Colonic mucosa (tissue), 4 donors: ENCODE data around the gene CARD11. TPM values are rescaled to one million over a fixed set of nuclear protein-coding genes. Genes with fewer than 3 reads are reported as not detected.

Experiments
- DNase-seq: peaks from one replicate; pipeline ENCODE4 v3.0.0-alpha.2; 2020
- H3K27ac ChIP-seq: fragments of 200-600 bp; one replicate; pipeline ENCODE4 v1.8.0; 2021
- H3K27me3 ChIP-seq: fragments of 200-600 bp; one replicate; pipeline ENCODE4 v1.8.0; 2021
- H3K36me3 ChIP-seq: fragments of 200-600 bp; one replicate; pipeline ENCODE4 v1.8.0; 2021
- H3K4me1 ChIP-seq: fragments of 200-600 bp; one replicate; pipeline ENCODE4 v1.8.0; 2021; ENCODE audit warnings: mild to moderate bottlenecking
- H3K4me3 ChIP-seq: fragments of 200-600 bp; one replicate; pipeline ENCODE4 v1.8.0; 2021
- H3K9ac ChIP-seq, 2 donors: one replicate each; pipeline ENCODE4 v1.7.0; 2013; ENCODE audit warnings: control low read depth in 2 of 2, low read depth in 2 of 2, low read length in 2 of 2
- H3K9me3 ChIP-seq: fragments of 200-600 bp; one replicate; pipeline ENCODE4 v1.8.0; 2021
- intact Hi-C: fragments of 100-400 bp; cut with DNase I; formaldehyde crosslinking; loops from one replicate; pipeline ENCODE4 v1.14.1; 2022
- total RNA-seq, 2 donors: library from RNA; stranded (reverse); fragmentation: NEBNext Ultra II Directional in 1 of 2; extraction: Animal tissue kit (Norgen Biotek cat#: 25700) in 1 of 2; gene quantifications; one replicate each; pipeline ENCODE4 v1.2.1, GENCODE V29; 2021
- TF ChIP-seq, protein P1 (sequence below): fragments of 200-600 bp; IDR thresholded peaks from one replicate; pipeline ENCODE4 v1.8.0; 2022; ENCODE audit warnings: antibody characterized with exemption, mild to moderate bottlenecking
- donor health status: healthy.
- donor health status: DM: no; HTN: no; CAD: no.
- donor health status: DM: no; HTN: no; CAD: no.

CARD11 gene
- total RNA-seq, 2 donors from 2014 or later = 1.8 to 5.0 TPM

DNA sequence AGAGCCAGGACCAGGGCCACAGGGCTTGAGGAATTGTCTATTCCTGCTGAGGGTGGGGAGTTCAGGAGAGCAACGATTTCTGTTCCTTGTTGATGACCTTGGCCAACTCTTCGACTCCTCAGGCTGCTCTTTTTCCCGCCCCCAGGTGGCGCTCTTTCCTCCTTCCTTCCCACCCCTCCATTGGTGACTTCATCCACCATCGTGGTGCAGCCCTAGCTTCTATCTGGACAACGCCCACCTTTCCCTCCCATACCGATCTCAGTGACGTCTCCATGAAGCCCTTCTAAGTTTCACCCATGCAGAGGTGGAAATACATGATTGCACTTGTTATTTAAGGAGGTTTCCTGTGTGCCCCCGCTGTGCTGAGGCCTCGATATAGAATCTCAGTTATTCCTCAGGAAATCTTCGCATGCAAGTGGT is 22.1 kb upstream of the CARD11 start:
- DNase-seq = peak; percentile 26
- H3K36me3 ChIP-seq = no peaks in the 10 kb centered on the region
- no peaks in the 10 kb centered on the region for H3K4me1 ChIP-seq
- intact Hi-C loops = no loop called here
- H3K4me3 ChIP-seq = no peak overlapping the region
- H3K9me3 ChIP-seq = no peaks in the 10 kb centered on the region
- TF ChIP-seq, protein P1, sequence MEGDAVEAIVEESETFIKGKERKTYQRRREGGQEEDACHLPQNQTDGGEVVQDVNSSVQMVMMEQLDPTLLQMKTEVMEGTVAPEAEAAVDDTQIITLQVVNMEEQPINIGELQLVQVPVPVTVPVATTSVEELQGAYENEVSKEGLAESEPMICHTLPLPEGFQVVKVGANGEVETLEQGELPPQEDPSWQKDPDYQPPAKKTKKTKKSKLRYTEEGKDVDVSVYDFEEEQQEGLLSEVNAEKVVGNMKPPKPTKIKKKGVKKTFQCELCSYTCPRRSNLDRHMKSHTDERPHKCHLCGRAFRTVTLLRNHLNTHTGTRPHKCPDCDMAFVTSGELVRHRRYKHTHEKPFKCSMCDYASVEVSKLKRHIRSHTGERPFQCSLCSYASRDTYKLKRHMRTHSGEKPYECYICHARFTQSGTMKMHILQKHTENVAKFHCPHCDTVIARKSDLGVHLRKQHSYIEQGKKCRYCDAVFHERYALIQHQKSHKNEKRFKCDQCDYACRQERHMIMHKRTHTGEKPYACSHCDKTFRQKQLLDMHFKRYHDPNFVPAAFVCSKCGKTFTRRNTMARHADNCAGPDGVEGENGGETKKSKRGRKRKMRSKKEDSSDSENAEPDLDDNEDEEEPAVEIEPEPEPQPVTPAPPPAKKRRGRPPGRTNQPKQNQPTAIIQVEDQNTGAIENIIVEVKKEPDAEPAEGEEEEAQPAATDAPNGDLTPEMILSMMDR = peak; percentile 39
- no peak overlapping the region for H3K9ac ChIP-seq
- no peak overlapping the region for H3K27ac ChIP-seq
- H3K27me3 ChIP-seq = no peaks in the 10 kb centered on the region

DNA sequence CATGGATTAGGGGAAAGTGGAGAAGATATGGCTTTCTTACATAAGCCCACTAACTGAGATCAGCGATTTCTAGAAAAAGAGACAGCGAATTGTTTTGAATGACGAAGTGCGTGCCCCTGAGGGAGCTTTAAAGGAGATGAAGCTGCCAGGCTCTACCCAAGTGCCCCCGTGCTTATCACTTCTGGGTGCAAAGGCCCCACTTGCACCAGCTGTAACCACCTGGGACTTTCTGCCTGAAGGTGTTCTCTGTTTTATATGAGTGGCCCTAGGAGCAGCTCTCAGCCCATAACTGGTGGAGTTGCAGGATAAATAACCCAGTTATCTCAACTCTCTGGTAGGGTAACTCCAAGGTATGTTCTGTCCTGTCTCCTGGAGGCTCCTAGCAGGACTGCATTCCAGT is 20.4 kb upstream of the CARD11 start:
- Histone ChIP-seq H3K9ac (no peak overlapping the region), H3K9me3 (no peaks in the 10 kb centered on the region), H3K4me3 (no peak overlapping the region), H3K27ac (no peak overlapping the region), H3K36me3 (no peaks in the 10 kb centered on the region), H3K4me1 (no peaks in the 10 kb centered on the region), H3K27me3 (no peaks in the 10 kb centered on the region)
- no peak for DNase-seq
- intact Hi-C loops = no loop called here
- TF ChIP-seq, protein P1 = no peak

DNA sequence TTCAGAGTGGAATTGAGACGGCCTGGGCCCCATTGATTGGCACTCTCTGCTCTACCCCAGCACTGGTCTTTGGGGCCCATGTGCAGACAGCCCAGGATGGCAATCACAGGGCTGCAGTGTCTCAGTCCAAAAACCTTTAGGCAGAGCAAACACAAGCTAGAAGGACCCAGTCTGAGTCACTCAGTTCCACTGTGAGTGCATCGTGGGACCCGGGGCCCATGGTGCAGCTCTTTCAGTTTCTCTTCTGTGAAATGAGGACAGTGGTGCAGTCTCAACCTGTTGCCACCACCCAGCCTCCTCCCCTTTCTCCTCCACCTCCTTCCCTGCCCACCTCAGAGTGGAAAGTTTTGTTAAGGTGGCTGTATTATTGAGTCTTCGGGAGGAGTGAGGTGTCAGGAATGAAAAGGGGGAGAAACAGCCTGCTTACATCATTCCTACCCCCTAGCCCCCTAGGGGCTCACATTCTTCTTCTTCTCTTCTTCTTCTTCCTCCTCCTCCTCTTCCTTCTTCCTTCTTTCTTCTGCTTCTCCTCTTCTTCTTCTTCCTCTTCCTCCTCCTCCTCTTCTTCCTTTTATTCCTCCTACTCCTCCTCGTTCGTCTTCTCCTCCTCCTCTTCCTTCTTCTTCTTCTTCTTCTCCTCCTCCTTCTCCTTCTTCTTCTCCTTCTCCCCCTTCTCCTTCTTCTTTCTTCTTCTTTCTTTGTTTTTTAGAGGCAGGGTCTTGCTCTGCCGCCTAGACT is 19.5 kb upstream of the CARD11 start:
- no peak overlapping the region for H3K9ac ChIP-seq
- H3K27me3 ChIP-seq = no peaks in the 10 kb centered on the region
- H3K4me1 ChIP-seq = no peaks in the 10 kb centered on the region
- TF ChIP-seq, protein P1 = no peak
- H3K36me3 ChIP-seq = no peaks in the 10 kb centered on the region
- intact Hi-C loops = no loop called here
- no peak overlapping the region for H3K27ac ChIP-seq
- no peak for DNase-seq
- H3K9me3 ChIP-seq = no peaks in the 10 kb centered on the region
- H3K4me3 ChIP-seq = no peak overlapping the region

DNA sequence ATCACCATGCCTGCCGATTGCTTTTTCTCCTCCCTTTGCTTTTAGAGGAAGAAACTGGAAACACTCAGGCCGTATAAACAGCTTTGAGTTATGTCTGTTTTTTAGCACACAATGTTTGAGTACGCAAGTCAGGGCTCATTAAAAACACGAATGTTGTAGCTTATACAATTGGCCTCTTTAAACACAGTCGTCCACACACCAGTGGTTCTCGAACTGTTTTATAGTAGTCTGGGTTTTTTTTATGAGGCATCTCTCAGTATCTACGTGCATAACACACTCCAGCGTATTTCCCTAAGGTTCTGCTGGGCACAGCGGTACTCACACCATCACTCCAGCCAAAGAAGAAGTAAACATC is 13.4 kb upstream of the CARD11 start:
- TF ChIP-seq, protein P1 = no peak
- no peak overlapping the region for H3K9ac ChIP-seq
- intact Hi-C loops = no loop called here
- no peak overlapping the region for H3K4me3 ChIP-seq
- DNase-seq = no peak
- H3K9me3 ChIP-seq = no peaks in the 10 kb centered on the region
- no peaks in the 10 kb centered on the region for H3K36me3 ChIP-seq
- no peaks in the 10 kb centered on the region for H3K4me1 ChIP-seq
- no peak overlapping the region for H3K27ac ChIP-seq
- H3K27me3 ChIP-seq = no peaks in the 10 kb centered on the region

DNA sequence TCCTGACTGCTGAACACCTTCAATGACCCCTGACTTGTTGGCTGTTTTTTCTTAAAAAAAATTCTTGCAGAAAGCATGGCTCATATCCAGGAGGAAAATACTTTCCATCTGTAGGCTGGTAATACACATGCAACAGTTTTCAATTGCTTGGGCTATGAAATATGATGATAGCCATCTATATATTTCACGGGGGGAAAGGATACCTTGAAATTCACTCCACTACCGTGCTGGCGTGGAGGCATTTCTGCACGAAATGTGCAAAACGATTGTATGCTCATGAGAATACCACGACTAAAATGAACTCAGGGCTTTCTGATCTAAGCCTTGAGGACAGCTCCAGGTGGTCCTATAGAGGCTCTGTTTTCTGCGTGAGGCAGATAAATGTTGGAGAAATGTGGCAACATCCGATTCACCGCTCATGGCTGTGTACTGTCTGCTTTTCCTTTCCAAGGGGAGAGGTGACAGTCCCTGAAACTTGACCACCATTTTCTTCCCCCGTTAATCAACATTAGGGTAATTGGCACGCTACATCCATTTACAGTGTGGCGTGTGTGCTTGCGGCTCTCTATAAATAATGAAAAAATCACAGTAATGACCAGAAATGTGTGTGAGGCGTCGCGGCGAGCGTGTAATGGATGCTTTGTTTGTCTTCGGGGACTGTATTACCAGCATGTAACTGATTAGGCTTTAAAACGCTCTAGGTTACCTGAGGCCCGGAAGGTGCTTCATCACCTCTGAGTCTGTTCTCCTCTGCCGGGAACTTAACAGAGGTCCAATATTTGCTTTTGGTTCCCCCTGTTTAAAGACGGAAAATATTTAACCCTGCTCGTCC is 12.8 kb upstream of the CARD11 start:
- TF ChIP-seq, protein P1 = no peak
- intact Hi-C loops = no loop called here

More for the DNA sequence above, 12.8 kb upstream of the CARD11 start:
- Histone ChIP-seq H3K4me3 (no peak overlapping the region), H3K27me3 (no peaks in the 10 kb centered on the region), H3K27ac (no peak overlapping the region), H3K9ac (no peak overlapping the region), H3K4me1 (no peaks in the 10 kb centered on the region), H3K9me3 (no peaks in the 10 kb centered on the region), H3K36me3 (no peaks in the 10 kb centered on the region)
- no peak for DNase-seq
